ENCODE results near the gene TSHB. TPM values are rescaled to one million over a fixed set of nuclear protein-coding genes. Genes with fewer than 3 reads are reported as not detected.

Gene TSHB
- total RNA-seq, 2 experiments from 2014 or later: not detected

- no peak for TF ChIP-seq EZH2phosphoT487 (IDR thresholded peaks at IDR 0.05; ENCODE audit: borderline replicate concordance, low read depth, low read length)
- TF ChIP-seq CTCF (conservative IDR thresholded peaks at IDR 0.05; ENCODE audit: low read length): no peak
- Histone ChIP-seq H3K4me1 (ENCODE audit: insufficient read depth, low read length, poor library complexity, severe bottlenecking) (no peaks in the 10 kb centered on the region), H3K79me2 (ENCODE audit: insufficient read depth, low read depth, low read length) (no peaks in the 10 kb centered on the region), H3K27ac (ENCODE audit: low read depth, low read length, poor library complexity, severe bottlenecking) (no peak overlapping the region), H2AFZ (ENCODE audit: low read length) (no peak overlapping the region), H3K4me2 (ENCODE audit: low read length) (no peak overlapping the region), H3K9me2 (ENCODE audit: insufficient read depth, low read length) (no peaks in the 10 kb centered on the region), H3K4me3 (ENCODE audit: low read depth, low read length, poor library complexity, severe bottlenecking) (no peak overlapping the region), H4K20me1 (ENCODE audit: insufficient read depth, low read length) (no peaks in the 10 kb centered on the region), H3K36me3 (ENCODE audit: insufficient read depth, low read length) (no peaks in the 10 kb centered on the region), H3K9me3 (ENCODE audit: low read length) (no peaks in the 10 kb centered on the region)
- ChIA-PET CTCF (ENCODE audit: unreplicated experiment) (no interaction called here), POLR2A (interaction anchor here (0.7 to 1.3 kb wide), 2 partner anchors 28 to 258 kb away, joined by 5 read pairs; no protein-coding TSS in a partner anchor)
- intact Hi-C loops (cut with micrococcal nuclease; ENCODE audit: unreplicated experiment): no loop called here
- no peak for DNase-seq (ENCODE audit: low spot score)
- BruUV-seq (replicated peaks): no TSS peak
These were observed 41.5 kb downstream of the TSHB start for GRCh38 chr1:115071012-115071664.

GRCh38 chr1:115073298-115074087 is 43.9 kb downstream of the TSHB start:
- CTCF ChIA-PET (ENCODE audit: unreplicated experiment): no interaction called here
- no peaks in the 10 kb centered on the region for H3K36me3 ChIP-seq (ENCODE audit: insufficient read depth, low read length)
- BruUV-seq (replicated peaks): no TSS peak

More at GRCh38 chr1:115073298-115074087, 43.9 kb downstream of the TSHB start:
- no peak for DNase-seq (ENCODE audit: low spot score)
- TF ChIP-seq CTCF (conservative IDR thresholded peaks at IDR 0.05; ENCODE audit: low read length) (no peak), EZH2phosphoT487 (IDR thresholded peaks at IDR 0.05; ENCODE audit: borderline replicate concordance, low read depth, low read length) (no peak)
- POLR2A ChIA-PET: no interaction called here
- Histone ChIP-seq H3K9me3 (ENCODE audit: low read length) (no peaks in the 10 kb centered on the region), H3K9me2 (ENCODE audit: insufficient read depth, low read length) (no peaks in the 10 kb centered on the region), H4K20me1 (ENCODE audit: insufficient read depth, low read length) (no peaks in the 10 kb centered on the region), H2AFZ (ENCODE audit: low read length) (no peak overlapping the region), H3K79me2 (ENCODE audit: insufficient read depth, low read depth, low read length) (no peaks in the 10 kb centered on the region), H3K4me2 (ENCODE audit: low read length) (no peak overlapping the region), H3K27ac (ENCODE audit: low read depth, low read length, poor library complexity, severe bottlenecking) (no peak overlapping the region), H3K4me3 (ENCODE audit: low read depth, low read length, poor library complexity, severe bottlenecking) (no peak overlapping the region), H3K4me1 (ENCODE audit: insufficient read depth, low read length, poor library complexity, severe bottlenecking) (no peaks in the 10 kb centered on the region)
- intact Hi-C loops (cut with micrococcal nuclease; ENCODE audit: unreplicated experiment): no loop called here

Data from OCI-LY7 (cell line).